H1 (cell line): ENCODE data around the gene ARL6IP4. TPM values are rescaled to one million over a fixed set of nuclear protein-coding genes. Genes with fewer than 3 reads are reported as not detected.

Experiments used
- CTCF ChIA-PET: fragments of 300-600 bp; sonication (Branson Sonifier 250); formaldehyde crosslinking; loops from one replicate; lab custom pipeline; 2021; ENCODE audit not compliant: partially characterized antibody; lab: Charles Lee
- POLR2A ChIA-PET: fragments of 300-600 bp; sonication (Branson Sonifier 250); formaldehyde crosslinking; loops from one replicate; lab custom pipeline; 2021; ENCODE audit warnings: inconsistent platforms; ENCODE audit not compliant: partially characterized antibody; lab: Charles Lee
- DNase-seq, 2 experiments: peaks; one replicate each; pipeline versions ENCODE4 v3.0.0 to v3.0.0-alpha.2; 2010 to 2022; ENCODE audit warnings: low spot score in 2 of 2, low read depth in 1 of 2, mixed read lengths in 1 of 2
- FAIRE-seq: peaks from 2 replicates; lab custom pipeline; 2011; peaks lifted over from hg19 to GRCh38; lab: Jason Lieb, UNC
- H2AFZ ChIP-seq: 2 replicates; pipeline ENCODE4 v1.8.1; 2012; ENCODE audit warnings: low read length, inconsistent platforms
- H2AK5ac ChIP-seq: 2 replicates; pipeline ENCODE4 v1.6.1; 2013; ENCODE audit warnings: low read depth, low read length
- H2BK120ac ChIP-seq: replicated peaks from 2 replicates; pipeline ENCODE3; 2013; ENCODE audit warnings: low read depth, low read length, inconsistent platforms
- H2BK12ac ChIP-seq: 2 replicates; pipeline ENCODE4 v1.6.1; 2013; ENCODE audit warnings: low read depth, low read length
- H2BK15ac ChIP-seq: 2 replicates; pipeline ENCODE4 v1.6.1; 2013; ENCODE audit warnings: low read length
- H2BK20ac ChIP-seq: 2 replicates; pipeline ENCODE4 v1.6.1; 2013; ENCODE audit warnings: low read length
- H2BK5ac ChIP-seq: 2 replicates; pipeline ENCODE4 v1.6.1; 2013; ENCODE audit warnings: low read depth, low read length
- H3K14ac ChIP-seq: 2 replicates; pipeline ENCODE4 v1.6.1; 2013; ENCODE audit warnings: inconsistent platforms; ENCODE audit not compliant: insufficient read length
- H3K18ac ChIP-seq: 2 replicates; pipeline ENCODE4 v1.6.1; 2013; ENCODE audit warnings: low read length; ENCODE audit errors: extremely low read depth
- H3K23ac ChIP-seq: 2 replicates; pipeline ENCODE4 v1.6.1; 2013; ENCODE audit warnings: inconsistent platforms; ENCODE audit not compliant: insufficient read length
- H3K23me2 ChIP-seq: 2 replicates; pipeline ENCODE4 v1.6.1; 2013; ENCODE audit warnings: low read depth, low read length
- H3K27ac ChIP-seq: 2 replicates; pipeline ENCODE4 v1.6.1; 2011; ENCODE audit warnings: low read depth, low read length, inconsistent platforms
- H3K27me3 ChIP-seq, 4 experiments: replicated peaks in 1 of 4; 1 replicate in 1 of 4; 2 replicates in 3 of 4; pipeline versions ENCODE4 v1.6.1 to v1.8.1; 2011 to 2013; ENCODE audit warnings: low read length in 3 of 4, mild to moderate bottlenecking in 3 of 4, inconsistent platforms in 2 of 4, mixed read lengths in 2 of 4, moderate library complexity in 1 of 4; ENCODE audit not compliant: control insufficient read depth in 3 of 4, insufficient read depth in 3 of 4; ENCODE audit errors: extremely low read depth in 1 of 4
- H3K36me3 ChIP-seq, 4 experiments: 2 replicates each; pipeline versions ENCODE4 v1.6.1 to v1.8.1; 2011 to 2013; ENCODE audit warnings: mild to moderate bottlenecking in 4 of 4, low read length in 3 of 4, moderate library complexity in 2 of 4, control low read depth in 1 of 4, inconsistent platforms in 1 of 4; ENCODE audit not compliant: insufficient read depth in 4 of 4, control insufficient read depth in 2 of 4
- H3K4ac ChIP-seq: replicated peaks from 2 replicates; pipeline ENCODE3; 2013; ENCODE audit warnings: low read length, low read depth, mixed read lengths, inconsistent platforms; ENCODE audit not compliant: insufficient read length
- H3K4me1 ChIP-seq, 4 experiments: replicated peaks in 1 of 4; 1 replicate in 1 of 4; 2 replicates in 3 of 4; pipeline versions ENCODE4 v1.6.1 to v1.8.1; 2011 to 2013; ENCODE audit warnings: low read length in 3 of 4, inconsistent platforms in 2 of 4, mixed read lengths in 1 of 4; ENCODE audit not compliant: insufficient read depth in 4 of 4, control insufficient read depth in 3 of 4
- H3K4me2 ChIP-seq, 2 experiments: 2 replicates each; pipeline versions ENCODE4 v1.6.1 to v1.8.1; 2011 to 2013; ENCODE audit warnings: low read depth in 2 of 2, low read length in 2 of 2, control low read depth in 1 of 2, inconsistent platforms in 1 of 2, mild to moderate bottlenecking in 1 of 2; ENCODE audit not compliant: insufficient read depth in 1 of 2
- H3K4me3 ChIP-seq, 4 experiments: fragments of 200-600, 300-600 bp in 1 of 4; sonication (generic), shearing (Covaris generic), sonication (Bioruptor Twin) in 1 of 4; 2 replicates each; pipeline versions ENCODE4 v1.5.1 to v1.8.1; 2011 to 2016; ENCODE audit warnings: low read length in 4 of 4, low read depth in 3 of 4, control low read depth in 2 of 4, inconsistent platforms in 2 of 4, mild to moderate bottlenecking in 2 of 4, mixed read lengths in 1 of 4, moderate library complexity in 1 of 4; ENCODE audit not compliant: insufficient read depth in 2 of 4; ENCODE audit errors: extremely low read depth in 1 of 4
- H3K56ac ChIP-seq: replicated peaks from 2 replicates; pipeline ENCODE3; 2013; ENCODE audit warnings: low read depth, mild to moderate bottlenecking, mixed read lengths, low read length, inconsistent platforms; ENCODE audit not compliant: insufficient read length
- H3K79me1 ChIP-seq: 2 replicates; pipeline ENCODE4 v1.6.1; 2013; ENCODE audit warnings: low read depth, low read length, control low read depth
- H3K79me2 ChIP-seq, 2 experiments: 2 replicates each; pipeline versions ENCODE4 v1.6.1 to v1.8.1; 2012 to 2013; ENCODE audit warnings: low read length in 2 of 2, mild to moderate bottlenecking in 2 of 2, inconsistent platforms in 1 of 2; ENCODE audit not compliant: insufficient read depth in 2 of 2, control insufficient read depth in 1 of 2
- H3K9ac ChIP-seq, 4 experiments: replicated peaks in 1 of 4; 1 replicate in 1 of 4; 2 replicates in 3 of 4; pipeline versions ENCODE4 v1.6.1 to v1.8.1; 2011 to 2013; ENCODE audit warnings: low read depth in 3 of 4, low read length in 3 of 4, control low read depth in 2 of 4, mild to moderate bottlenecking in 2 of 4, moderate library complexity in 2 of 4, inconsistent platforms in 1 of 4; ENCODE audit errors: extremely low read depth in 1 of 4
- H3K9me3 ChIP-seq, 2 experiments: 2 replicates each; pipeline versions ENCODE4 v1.6.1 to v1.8.1; 2012 to 2013; ENCODE audit warnings: mild to moderate bottlenecking in 2 of 2, moderate library complexity in 2 of 2, control low read depth in 1 of 2, inconsistent platforms in 1 of 2, low read depth in 1 of 2, low read length in 1 of 2, mixed read lengths in 1 of 2; ENCODE audit not compliant: insufficient read depth in 2 of 2
- H4K20me1 ChIP-seq, 2 experiments: replicated peaks in 1 of 2; 2 replicates each; pipeline versions ENCODE3 to v1.8.1; 2011 to 2013; ENCODE audit warnings: inconsistent platforms in 2 of 2, low read length in 2 of 2, mild to moderate bottlenecking in 1 of 2; ENCODE audit not compliant: insufficient read depth in 2 of 2, control insufficient read depth in 1 of 2
- H4K5ac ChIP-seq: 2 replicates; pipeline ENCODE4 v1.6.1; 2013; ENCODE audit warnings: low read length, low read depth, mixed read lengths, inconsistent platforms; ENCODE audit not compliant: insufficient read length
- H4K8ac ChIP-seq: 2 replicates; pipeline ENCODE4 v1.8.0; 2013; ENCODE audit warnings: mild to moderate bottlenecking, moderate library complexity, low read length, inconsistent platforms; ENCODE audit not compliant: insufficient read depth; ENCODE audit errors: extremely low read depth
- H4K91ac ChIP-seq: replicated peaks from 2 replicates; pipeline ENCODE3; 2013; ENCODE audit warnings: low read length, mixed read lengths, inconsistent platforms; ENCODE audit not compliant: insufficient read length
- BACH1 ChIP-seq: IDR thresholded peaks from 2 replicates; pipeline ENCODE4 v1.6.1; 2012; ENCODE audit warnings: low read length, improper control_type of control experiment
- BRCA1 ChIP-seq: IDR thresholded peaks from 2 replicates; pipeline ENCODE4 v1.6.1; 2012; ENCODE audit warnings: low read depth, low read length, improper control_type of control experiment
- CBX5 ChIP-seq: fragments of 300-800, 300-1000 bp; sonication (generic); IDR thresholded peaks from 2 replicates; pipeline ENCODE4 v1.7.1; 2016; ENCODE audit warnings: antibody characterized with exemption, low read length, low read depth
- EZH2 ChIP-seq: fragments of 200-600 bp; sonication (generic); IDR thresholded peaks from 2 replicates; pipeline ENCODE4 v1.7.1; 2012; ENCODE audit warnings: low read depth, mild to moderate bottlenecking, moderate library complexity, low read length, inconsistent platforms; ENCODE audit not compliant: severe bottlenecking
- HDAC2 ChIP-seq, 2 experiments: fragments of 300-600 bp in 1 of 2; sonication (generic) in 1 of 2; IDR thresholded peaks; 2 replicates each; pipeline ENCODE4 v1.6.1; 2011 to 2012; ENCODE audit warnings: low read depth in 2 of 2, low read length in 2 of 2, mild to moderate bottlenecking in 2 of 2, moderate library complexity in 2 of 2, borderline replicate concordance in 1 of 2, inconsistent platforms in 1 of 2
- MAX ChIP-seq: IDR thresholded peaks from 2 replicates; pipeline ENCODE4 v1.6.1; 2012; ENCODE audit warnings: inconsistent platforms
- SRF ChIP-seq: IDR thresholded peaks from 2 replicates; pipeline ENCODE4 v1.6.1; 2011; ENCODE audit warnings: mild to moderate bottlenecking, low read depth, low read length, moderate library complexity
- SUZ12 ChIP-seq: fragments of 200-600 bp; sonication (generic); IDR thresholded peaks from 2 replicates; pipeline ENCODE4 v1.6.1; 2012; ENCODE audit warnings: mild to moderate bottlenecking, inconsistent platforms, low read length, moderate library complexity, mixed read lengths
- TBP ChIP-seq: IDR thresholded peaks from 2 replicates; pipeline ENCODE4 v1.6.1; 2011; ENCODE audit warnings: low read depth, low read length, improper control_type of control experiment
- TEAD4 ChIP-seq: IDR thresholded peaks from 2 replicates; pipeline ENCODE4 v1.6.1; 2012; ENCODE audit warnings: low read depth, low read length, inconsistent platforms, mixed read lengths
- ZNF274 ChIP-seq: IDR thresholded peaks from 2 replicates; pipeline ENCODE4 v1.7.0; 2012; ENCODE audit warnings: low read length, borderline replicate concordance; ENCODE audit errors: extremely low read depth
- WGBS, 2 experiments: shearing (Covaris generic) in 1 of 2; methylation state at CpG; one replicate each; pipeline versions ENCODE4 v1.1.6 to v1.1.7; 2013 to 2015; ENCODE audit warnings: low lambda C conversion rate in 2 of 2, mixed read lengths in 2 of 2, inconsistent platforms in 1 of 2, low coverage in 1 of 2, missing lambda C conversion rate in 1 of 2; ENCODE audit not compliant: insufficient replicate concordance in 2 of 2, insufficient coverage in 1 of 2, insufficient read length in 1 of 2; ENCODE audit errors: extremely low coverage in 1 of 2, missing lambda C conversion rate in 1 of 2; 5-methylcytosine and 5-hydroxymethylcytosine counted together
- polyA plus RNA-seq, 7 experiments: library from polyadenylated mRNA; depleted of rRNA in 3 of 7; stranded (reverse) in 5 of 7; unstranded in 2 of 7; fragments of >200 nt in 5 of 7; fragments of 200-250 nt in 2 of 7; gene quantifications; 1 replicate in 5 of 7; 2 replicates in 1 of 7; 4 replicates in 1 of 7; pipeline versions ENCODE4 v1.2.1 to v1.2.3, GENCODE V29; 2011 to 2013; ENCODE audit warnings: missing spikeins in 2 of 7, mixed read lengths in 2 of 7
- total RNA-seq: library from RNA; stranded (reverse); fragmentation: NEBNext Ultra II Directional; extraction: Animal tissue kit (Norgen Biotek cat#: 25700); gene quantifications from 2 replicates; pipeline ENCODE4 v1.2.1, GENCODE V29; 2021

ARL6IP4 gene
- total and polyA plus RNA-seq, 2 of the 8 experiments (the other 6 are each of a cell fraction or from before 2014, with no cell fraction given) = 76.4 to 109 TPM

- Histone ChIP-seq H3K36me3 (no peaks in the 10 kb centered on the region), H3K23me2 (peaks cover 3% of the 10 kb centered on the region; the same call in 1 of the 2 replicates), H4K5ac (no peak overlapping the region), H2AFZ (no peak overlapping the region), H3K9ac (no peak overlapping the region), H3K79me2 (no peaks in the 10 kb centered on the region), H2BK5ac (no peak overlapping the region), H3K9me3 (no peaks in the 10 kb centered on the region), H3K27me3 (no peaks in the 10 kb centered on the region), H4K8ac (no peak overlapping the region), H3K4me3 (peak overlapping the region in 1 of 4 experiments; percentile 86; a peak in 3 of 8 replicates), H2BK12ac (no peak overlapping the region), H2BK15ac (no peak overlapping the region), H2BK120ac (no peak overlapping the region), H3K4me2 (peak overlapping the region in 1 of 2 experiments; percentile 64; a peak in 3 of 4 replicates), H2AK5ac (no peak overlapping the region), H3K4me1 (peaks cover 4 to 5% (median 5%) of the 10 kb centered on the region in 4 experiments; a peak in 6 of 7 replicates), H3K14ac (no peak overlapping the region), H3K79me1 (no peaks in the 10 kb centered on the region), H3K27ac (no peak overlapping the region), H2BK20ac (no peak overlapping the region), H3K4ac (no peak overlapping the region), H3K56ac (no peak overlapping the region), H3K18ac (no peak overlapping the region), H3K23ac (no peak overlapping the region), H4K20me1 (peaks cover 5 to 12% of the 10 kb centered on the region in 2 experiments), H4K91ac (no peak overlapping the region)
- ChIA-PET CTCF (interaction anchor here (0.9 to 1.2 kb wide), 2 partner anchors 9 to 12 kb away, joined by 3 to 6 read pairs; no protein-coding TSS in a partner anchor), POLR2A (interaction anchor here (1.0 to 1.3 kb wide), 3 partner anchors 17 to 273 kb away, joined by 3 to 5 read pairs (median 3); no protein-coding TSS in a partner anchor)
- FAIRE-seq = no peak
- 73% methylated on average over 9 of the region's 12 CpGs; no CpG with 5 or more reads in 1 of the 2 experiments for WGBS, 2 experiments
- DNase-seq = no peak
- TF ChIP-seq HDAC2 (IDR thresholded peaks at IDR 0.05; ENCODE audit: borderline replicate concordance in 1 of 2, low read depth in 2 of 2, low read length in 2 of 2) (no peak), SUZ12 (no peak), ZNF274 (no peak), MAX (no peak), EZH2 (no peak), CBX5 (no peak), SRF (no peak), TEAD4 (no peak), BACH1 (no peak), BRCA1 (no peak), TBP (no peak)
Observed at GRCh38 chr12:122965321-122965751, 15.1 kb upstream of the ARL6IP4 start.
